GM18511 (cell line): Measurements from ENCODE around the gene DAGLA.
"Not testable (repeated sequence)": the region's sequence is repeated elsewhere in the genome, so short reads cannot be mapped to it uniquely, and the experiment has no call there.

Experiments used
- ATAC-seq: cut with Tn5 transposase; IDR thresholded peaks from one replicate; pipeline ENCODE4 v1.9.1; 2021; ENCODE audit warnings: mild to moderate bottlenecking, moderate library complexity; ENCODE audit not compliant: unreplicated experiment

The DAGLA gene, protein sequence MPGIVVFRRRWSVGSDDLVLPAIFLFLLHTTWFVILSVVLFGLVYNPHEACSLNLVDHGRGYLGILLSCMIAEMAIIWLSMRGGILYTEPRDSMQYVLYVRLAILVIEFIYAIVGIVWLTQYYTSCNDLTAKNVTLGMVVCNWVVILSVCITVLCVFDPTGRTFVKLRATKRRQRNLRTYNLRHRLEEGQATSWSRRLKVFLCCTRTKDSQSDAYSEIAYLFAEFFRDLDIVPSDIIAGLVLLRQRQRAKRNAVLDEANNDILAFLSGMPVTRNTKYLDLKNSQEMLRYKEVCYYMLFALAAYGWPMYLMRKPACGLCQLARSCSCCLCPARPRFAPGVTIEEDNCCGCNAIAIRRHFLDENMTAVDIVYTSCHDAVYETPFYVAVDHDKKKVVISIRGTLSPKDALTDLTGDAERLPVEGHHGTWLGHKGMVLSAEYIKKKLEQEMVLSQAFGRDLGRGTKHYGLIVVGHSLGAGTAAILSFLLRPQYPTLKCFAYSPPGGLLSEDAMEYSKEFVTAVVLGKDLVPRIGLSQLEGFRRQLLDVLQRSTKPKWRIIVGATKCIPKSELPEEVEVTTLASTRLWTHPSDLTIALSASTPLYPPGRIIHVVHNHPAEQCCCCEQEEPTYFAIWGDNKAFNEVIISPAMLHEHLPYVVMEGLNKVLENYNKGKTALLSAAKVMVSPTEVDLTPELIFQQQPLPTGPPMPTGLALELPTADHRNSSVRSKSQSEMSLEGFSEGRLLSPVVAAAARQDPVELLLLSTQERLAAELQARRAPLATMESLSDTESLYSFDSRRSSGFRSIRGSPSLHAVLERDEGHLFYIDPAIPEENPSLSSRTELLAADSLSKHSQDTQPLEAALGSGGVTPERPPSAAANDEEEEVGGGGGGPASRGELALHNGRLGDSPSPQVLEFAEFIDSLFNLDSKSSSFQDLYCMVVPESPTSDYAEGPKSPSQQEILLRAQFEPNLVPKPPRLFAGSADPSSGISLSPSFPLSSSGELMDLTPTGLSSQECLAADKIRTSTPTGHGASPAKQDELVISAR

DNA sequence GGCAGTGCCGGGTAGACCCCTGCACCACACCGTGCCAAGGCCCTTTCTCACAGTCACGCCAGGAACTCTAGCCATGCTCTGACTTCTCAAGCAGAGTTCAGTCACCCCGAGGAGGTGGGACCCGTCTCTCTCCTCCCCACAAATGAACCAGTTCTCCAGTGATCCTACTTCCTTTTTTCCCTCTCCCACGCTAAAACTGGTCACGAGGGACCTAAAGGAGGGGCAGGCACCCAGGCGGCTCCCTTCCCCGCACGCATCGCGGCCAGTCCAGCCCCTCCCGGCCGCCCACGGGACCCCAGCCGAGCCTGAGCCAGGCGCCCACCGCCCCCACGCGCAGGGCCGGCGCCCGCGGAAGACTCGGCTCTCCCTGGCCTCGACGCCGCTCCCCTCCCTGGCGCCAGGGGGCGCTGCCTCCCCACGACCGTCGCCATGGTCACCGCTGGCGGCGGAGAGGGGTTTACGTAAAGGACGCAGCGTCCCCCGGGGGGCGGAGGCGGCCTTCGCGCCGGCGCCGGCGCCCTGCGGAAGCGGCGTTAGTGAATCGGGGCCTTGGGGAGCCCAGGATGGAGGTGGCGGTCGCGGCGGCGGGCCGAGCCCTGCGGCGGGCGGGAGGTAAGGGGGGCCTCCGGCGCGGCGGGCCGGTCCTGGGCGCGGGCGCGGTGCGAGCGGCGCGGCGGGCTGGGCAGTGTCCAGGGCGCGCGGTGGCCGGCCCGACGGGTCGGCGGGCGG is at the start of gene DAGLA:
TSS of gene DAGLA (plus strand) at position 499 of the 729 bp plus-strand sequence. CDS start 39,765 bp downstream, outside the sequence.
- ATAC-seq, result no peak

DNA sequence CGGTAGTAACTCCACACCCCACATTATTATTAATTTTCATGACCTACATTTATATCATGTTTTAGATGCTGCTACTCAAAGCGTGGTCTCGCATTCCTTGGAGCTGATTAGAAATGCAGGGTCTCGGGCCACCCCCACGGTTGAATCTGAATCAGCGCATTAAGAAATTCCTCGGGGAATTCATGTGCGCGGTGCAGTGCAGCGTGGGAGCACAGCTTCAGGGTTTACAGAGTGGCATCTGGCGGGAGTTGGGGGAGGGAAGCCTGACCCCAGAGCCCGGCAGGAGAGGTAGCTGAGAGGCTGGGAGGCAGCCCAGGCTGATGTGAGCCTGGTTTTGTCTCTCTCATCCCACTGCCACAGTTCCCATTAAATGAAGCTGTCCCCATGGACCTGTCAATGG is 48.1 kb upstream of the DAGLA start:
- no peak for ATAC-seq

DNA sequence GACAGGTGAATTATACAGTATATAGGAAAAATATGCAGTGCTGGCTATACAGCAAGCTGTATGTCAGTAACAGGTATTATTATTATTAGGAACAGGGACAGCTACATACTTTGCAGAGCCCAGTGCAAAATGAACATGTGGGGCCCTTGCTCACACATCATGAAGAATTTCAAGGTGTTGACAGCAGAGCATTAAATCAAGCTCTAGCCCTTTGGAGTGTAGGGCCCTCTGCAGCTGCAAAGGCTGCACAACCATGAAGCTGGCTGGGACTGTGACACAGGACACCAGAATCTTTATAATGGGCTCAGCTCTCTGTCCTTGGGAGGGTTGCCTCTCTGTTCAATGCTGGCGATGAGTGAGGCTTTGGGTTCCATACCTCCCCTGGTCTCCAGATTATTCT is 44.9 kb upstream of the DAGLA start:
- ATAC-seq, result no peak

DNA sequence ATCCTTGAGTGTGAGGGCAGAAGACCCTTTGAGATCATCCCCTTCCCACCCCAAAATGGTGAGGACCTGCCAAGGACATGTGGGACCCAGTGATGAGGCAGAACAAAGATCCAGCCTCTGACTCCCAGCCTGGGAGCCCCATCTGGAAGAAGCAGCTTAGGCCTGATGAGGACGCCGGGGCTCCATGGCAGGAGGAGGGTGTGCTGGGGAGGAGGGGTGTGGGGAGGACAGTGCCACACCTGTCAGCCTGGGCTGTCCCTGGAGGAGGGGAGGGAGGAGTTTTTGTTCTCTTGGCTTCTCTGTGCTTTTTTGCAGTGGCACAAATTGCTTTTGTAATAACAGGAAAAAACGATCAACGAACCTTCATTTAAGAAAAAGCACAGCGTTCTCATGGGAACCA is 44.4 kb upstream of the DAGLA start:
- ATAC-seq, result no peak

DNA sequence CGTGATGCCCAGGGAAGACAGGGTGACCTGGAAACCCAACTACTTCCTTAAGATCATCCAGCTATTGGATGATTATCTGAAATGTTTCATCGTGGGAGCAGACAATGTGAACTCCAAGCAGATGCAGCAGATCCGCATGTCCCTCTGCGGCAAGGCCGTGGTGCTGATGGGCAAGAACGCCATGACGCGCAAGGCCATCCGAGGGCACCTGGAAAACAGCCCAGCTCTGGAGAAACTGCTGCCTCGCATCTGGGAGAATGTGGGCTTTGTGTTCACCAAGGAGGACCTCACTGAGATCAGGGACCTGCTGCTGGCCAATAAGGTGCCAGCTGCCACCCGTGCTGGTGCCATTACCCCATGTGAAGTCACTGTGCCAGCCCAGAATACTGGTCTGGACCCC is 43.5 kb upstream of the DAGLA start:
- ATAC-seq, result no peak

DNA sequence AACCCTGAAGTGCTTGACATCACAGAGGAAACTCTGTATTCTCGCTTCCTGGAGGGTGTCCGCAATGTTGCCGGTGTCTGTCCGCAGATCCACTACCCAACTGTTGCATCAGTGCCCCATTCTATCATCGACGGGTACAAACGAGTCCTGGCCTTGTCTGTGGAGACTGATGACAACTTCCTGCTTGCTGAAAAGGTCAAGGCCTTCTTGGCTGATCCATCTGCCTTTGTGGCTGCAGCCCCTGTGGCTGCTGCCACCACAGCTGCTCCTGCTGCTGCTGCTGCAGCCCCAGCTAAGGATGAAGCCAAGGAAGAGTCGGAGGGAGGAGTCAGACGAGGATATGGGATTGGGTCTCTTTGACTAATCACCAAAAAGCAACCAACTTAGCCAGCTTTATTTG is 42.9 kb upstream of the DAGLA start:
- ATAC-seq, result no peak

DNA sequence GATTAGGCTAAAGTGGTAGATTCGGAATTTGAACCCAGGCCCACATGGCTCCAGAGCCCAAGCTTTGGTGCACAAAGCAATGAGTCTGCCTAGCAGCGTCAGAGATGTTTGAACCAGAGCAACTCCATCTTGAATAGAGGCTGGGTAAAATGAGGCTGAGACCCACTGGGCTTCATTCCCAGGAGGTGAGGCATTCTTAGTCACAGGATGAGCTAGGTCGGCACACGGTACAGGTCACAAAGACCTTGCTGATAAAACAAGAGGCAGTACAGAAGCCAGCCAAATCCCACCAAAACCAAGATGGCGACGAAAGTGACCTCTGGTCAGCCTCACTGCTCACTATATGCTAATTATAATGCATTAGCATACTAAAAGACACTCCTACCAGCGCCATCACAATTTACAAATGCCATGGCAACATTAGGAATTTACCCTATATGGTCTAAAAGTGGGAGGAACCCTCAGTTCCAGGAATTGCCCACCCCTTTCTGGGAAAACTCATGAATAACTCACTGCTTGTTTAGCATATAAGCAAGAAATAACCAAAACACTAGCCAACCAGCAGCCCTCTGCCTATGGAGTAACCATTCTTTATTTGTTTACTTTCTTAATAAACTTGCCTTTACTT is 40.3 kb upstream of the DAGLA start:
- no peak for ATAC-seq

DNA sequence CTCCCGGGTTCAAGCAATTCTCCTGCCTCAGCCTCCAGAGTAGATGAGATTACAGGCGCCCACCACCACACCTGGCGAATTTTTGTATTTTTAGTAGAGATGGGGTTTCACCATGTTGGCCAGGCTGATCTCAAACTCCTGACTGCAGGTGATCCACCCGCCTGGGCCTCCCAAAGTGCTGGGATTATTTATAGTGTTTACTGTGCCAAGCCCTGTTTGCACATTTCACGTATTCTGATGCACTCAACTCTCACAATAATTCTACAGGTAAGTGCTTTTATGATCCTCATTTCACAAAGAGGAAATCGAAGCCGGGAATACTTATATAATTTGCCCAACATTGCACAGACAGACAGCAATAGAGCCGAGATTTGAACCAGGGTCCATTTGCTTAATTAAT is 38.0 kb upstream of the DAGLA start:
- ATAC-seq, result no peak

DNA sequence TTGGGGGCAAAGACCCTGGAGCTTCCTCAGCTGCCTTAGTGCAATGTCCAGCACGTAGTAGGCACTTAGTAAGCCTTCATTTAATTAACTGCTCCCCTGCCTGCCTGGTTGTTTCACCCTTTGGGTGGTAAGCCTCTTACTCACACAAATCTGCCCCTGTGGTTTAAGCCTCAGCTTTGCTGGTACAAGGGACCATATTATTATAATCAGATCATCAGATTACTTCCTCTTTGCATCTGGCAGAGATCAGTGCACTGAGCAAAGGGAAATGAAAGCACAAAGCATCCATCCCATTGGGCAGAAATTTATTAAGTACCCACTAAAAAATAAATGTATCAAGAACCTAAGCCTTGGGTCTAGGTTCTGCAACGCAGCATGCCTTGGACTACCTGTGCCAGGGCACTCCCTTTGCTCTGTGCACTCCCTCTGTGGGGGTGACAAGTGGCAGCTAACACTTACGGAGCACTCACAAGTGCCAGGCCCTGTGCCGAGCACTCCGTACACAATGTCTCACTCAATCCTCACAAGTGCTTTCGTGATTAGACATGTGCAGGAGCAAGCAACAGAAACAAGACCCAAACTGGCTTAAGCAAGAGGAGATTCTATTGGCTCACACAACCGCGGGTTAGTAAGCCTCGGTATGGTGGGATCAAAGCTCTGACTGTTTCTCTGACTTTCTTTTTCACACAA is 34.9 kb upstream of the DAGLA start:
- ATAC-seq, result no peak

DNA sequence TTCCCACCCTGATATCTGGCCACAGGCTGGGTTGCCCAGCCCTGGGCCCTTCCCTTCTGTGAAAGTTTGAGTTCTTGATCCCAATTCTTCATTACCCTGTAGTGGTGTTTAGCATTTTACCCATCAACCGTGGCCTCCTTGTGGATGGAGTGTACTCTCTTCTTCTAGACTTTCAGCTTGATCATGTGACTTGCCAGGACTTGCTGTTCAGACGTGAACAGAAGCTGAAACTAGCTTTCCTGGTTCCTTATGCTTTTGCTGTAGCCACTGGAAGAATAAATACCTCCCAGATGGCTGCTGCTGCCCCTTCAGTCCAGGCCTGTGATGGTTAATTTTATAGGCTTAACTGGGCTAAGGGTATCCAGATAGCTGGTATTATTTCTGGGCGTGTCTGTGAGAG is 32.7 kb upstream of the DAGLA start:
- no peak for ATAC-seq

DNA sequence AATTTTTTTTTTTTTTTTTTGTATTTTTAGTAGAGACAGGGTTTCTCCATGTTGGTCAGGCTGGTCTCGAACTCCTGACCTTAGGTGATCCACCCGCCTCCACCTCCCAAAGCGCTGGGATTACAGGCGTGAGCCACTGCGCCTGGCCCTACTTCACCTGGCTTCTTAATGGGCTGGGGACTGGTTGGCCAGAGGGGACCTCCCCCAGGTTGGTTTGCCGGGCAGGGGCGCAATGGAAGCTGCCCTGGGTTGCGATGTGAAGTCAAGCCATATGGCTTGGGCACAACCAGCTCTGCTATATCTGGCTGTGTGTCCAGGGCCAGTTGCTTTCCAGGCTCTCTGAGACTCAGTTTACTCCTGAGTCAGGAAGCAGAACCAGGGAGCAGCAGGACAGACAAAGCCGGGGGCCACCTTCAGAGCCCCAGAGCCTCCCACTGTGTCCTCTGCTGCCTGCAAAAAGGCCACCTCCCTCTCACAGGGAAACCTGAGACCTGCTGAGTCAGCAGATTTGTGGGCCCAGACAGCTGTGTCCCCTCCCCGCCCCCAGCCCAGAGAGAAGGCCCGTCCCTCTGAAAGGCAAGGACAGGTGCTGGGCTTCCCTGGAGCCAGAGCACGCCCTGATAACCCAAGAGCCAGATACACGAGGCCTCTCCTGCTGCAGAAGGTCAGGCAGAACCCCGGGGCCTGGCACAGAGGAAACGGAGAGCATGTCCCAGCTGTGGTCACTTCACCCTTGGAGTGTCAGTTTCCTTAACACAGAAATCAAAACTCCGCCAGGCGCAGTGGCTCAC is 29.2 kb upstream of the DAGLA start:
- ATAC-seq, result no peak

DNA sequence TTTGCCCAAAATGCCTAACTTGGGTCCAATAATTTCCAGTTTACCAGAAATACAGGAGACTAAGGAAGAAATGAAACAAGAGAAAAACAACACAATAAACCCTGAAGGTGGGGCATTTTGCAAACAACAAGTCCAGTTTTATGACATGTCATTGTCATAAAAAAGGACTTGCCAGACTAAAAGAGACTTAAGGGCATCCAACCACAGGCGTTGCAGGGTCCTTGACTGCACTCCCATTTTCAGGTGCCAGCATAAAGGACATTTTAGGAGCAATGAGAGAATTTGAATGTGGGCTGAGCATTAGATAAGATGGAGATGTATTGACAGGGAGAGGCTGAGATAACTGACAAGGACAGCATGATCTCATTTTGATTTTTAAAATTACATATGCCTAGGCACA is 28.1 kb upstream of the DAGLA start:
- no peak for ATAC-seq

DNA sequence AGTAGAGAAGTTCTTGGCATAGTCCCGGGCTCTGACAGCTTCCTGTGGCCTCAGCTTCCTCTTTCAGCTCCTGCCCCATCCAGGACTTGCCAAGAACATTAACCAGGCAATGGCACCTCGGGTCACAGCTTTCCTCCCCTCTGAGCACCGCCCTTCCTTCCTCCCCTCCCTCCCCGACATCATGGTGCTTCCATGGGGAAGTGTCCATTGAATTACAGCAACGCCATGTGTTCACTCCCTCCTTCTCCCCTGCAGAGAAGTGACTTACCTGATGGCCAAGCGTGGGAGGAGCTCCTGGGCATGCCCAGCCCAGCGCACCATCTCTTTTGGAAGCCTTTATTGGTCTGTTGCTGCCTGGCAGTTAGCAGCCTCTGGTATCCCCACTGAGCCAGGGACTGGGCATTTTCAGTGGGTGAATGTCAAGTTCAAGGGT is 25.8 kb upstream of the DAGLA start:
- ATAC-seq, result no peak

DNA sequence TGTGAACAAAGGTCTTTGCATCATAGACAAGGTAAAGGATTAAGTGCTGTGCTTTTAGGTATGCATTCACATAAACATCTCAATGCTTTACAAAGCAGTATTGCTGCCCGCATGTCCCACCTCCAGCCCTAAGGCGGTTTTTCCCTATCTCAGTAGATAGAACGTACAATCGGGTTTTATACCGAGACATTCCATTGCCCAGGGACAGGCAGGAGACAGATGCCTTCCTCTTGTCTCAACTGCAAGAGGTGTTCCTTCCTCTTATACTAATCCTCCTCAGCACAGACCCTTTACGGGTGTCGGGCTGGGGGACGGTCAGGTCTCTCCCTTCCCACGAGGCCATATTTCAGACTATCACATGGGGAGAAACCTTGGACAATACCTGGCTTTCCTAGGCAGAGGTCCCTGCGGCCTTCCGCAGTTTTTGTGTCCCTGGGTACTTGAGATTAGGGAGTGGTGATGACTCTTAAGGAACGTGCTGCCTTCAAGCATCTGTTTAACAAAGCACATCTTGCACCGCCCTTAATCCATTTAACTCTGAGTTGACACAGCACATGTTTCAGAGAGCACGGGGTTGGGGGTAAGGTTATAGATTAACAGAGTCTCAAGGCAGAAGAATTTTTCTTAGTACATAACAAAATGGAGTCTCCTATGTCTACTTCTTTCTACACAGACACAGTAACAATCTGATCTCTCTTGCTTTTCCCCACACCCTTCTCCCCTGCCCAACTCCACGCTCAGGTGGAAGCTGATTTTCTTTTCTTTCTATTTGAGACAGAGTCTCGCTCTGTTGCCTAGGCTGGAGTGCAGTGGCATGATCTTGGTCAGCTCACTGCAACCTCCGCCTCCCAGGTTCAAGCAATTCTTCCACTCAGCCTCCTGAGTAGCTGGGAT is 24.7 kb upstream of the DAGLA start:
- ATAC-seq, result not testable (repeated sequence)

DNA sequence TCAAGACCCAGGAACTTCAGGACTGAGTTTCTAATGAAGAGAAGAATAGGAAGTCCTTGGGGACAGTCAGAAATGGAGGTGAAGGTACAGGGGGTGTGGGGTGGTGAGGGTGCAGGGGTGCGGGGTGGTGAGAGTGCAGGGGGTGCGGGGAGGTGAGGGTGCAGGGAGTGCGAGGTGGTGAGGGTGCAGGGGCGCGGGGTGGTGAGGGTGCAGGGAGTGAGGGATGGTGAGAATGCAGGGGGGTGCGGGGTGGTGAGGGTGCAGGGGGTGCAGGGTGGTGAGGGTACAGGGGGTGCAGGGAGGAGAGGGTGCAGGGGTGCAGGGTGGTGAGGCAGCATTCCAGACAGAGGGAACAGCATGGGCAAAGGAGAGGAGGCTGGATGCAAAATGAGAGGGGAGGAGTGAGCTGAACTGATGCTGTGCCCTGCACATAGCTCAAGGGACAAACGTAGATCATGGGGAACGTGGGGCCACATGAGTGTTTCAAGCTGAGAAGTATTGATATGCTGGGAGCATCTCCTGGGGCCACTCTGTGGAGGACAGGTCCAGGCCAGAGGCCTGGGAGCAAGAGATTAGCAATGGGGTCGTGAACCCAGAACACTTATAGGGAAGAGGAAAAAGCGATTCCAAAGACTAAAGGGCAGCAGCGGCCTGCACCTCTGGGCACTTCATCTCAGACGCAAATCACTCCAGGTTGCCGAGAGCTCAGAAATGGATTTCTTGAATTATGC is 23.7 kb upstream of the DAGLA start:
- ATAC-seq, result no peak

DNA sequence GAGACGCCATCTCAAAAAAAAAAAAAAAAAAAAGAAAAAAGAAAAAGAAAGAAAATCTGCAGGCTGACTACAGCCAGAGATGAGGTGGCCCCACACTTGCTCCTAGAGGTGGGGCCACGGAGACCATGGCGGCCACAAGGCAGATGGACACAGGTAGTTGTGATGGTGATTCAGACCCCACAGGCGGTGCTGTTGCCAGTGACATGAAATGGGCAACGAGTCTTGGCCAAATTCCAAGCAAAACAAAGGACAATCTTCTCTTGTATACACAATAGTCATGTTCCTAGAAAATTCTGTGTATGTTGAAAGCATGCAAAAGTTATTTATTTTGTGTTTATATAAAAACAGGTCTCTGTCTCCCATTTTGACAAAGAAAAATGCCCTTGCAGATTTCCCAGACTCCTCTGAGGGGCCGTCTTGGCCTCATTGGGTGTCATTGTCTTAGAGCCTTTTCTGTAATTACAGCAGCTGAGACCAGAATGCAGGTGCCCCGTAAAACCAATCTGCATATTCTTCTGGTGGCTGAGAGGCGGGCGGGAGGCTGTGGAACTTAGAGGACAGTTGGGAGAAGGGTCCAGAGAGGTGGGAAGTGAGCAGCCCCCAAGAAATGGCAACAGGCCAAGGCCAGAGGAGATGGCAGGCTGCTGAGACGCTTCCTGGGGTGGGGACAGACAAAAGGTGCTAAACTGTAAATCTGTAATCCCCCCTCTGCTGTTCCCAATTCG is 22.5 kb upstream of the DAGLA start:
- no peak for ATAC-seq
